HG03280 (cell line): ENCODE measurements around the gene KLF5.
"Not testable (repeated sequence)": the region's sequence is repeated elsewhere in the genome, so short reads cannot be mapped to it uniquely, and the experiment has no call there.

ENCODE experiments used
- ATAC-seq: cut with Tn5 transposase; IDR thresholded peaks from one replicate; pipeline ENCODE4 v1.9.1; 2021; ENCODE audit warnings: mild to moderate bottlenecking, moderate library complexity; ENCODE audit not compliant: unreplicated experiment

KLF5 gene

GRCh38 chr13:73082895-73083294 lies 24.1 kb downstream of the KLF5 start:
- ATAC-seq, result no peak

DNA sequence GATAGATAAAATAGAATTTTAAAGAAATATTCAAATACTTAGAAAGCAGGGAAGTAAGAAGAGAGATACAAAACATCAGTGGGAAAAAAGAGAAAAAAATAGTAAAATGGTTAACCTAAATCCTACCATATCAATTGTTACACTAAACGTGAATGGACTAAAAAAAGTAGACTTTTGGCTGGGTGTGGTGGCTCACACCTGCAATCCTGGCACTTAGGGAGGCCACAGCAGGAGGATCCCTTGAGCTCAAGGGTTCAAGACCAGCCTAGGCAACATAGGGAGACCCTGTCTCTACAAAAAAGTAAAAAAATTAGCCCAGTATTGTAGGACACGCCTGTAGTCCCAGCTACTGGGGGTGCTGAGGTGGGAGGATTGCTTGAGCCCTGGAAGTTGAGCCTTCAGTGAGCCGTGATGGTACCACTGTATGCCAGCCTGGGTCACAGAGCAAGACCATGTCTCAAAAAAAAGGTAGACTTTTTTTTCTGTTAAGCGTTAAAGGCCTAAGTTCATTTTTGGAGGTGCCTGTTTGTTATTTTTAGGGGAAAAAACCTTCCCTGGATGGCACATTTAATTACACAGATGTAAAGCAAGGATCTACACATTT lies 29.6 kb downstream of the KLF5 start:
- ATAC-seq, result no peak

GRCh38 chr13:73089213-73089612 lies 30.4 kb downstream of the KLF5 start:
- ATAC-seq, result no peak

DNA sequence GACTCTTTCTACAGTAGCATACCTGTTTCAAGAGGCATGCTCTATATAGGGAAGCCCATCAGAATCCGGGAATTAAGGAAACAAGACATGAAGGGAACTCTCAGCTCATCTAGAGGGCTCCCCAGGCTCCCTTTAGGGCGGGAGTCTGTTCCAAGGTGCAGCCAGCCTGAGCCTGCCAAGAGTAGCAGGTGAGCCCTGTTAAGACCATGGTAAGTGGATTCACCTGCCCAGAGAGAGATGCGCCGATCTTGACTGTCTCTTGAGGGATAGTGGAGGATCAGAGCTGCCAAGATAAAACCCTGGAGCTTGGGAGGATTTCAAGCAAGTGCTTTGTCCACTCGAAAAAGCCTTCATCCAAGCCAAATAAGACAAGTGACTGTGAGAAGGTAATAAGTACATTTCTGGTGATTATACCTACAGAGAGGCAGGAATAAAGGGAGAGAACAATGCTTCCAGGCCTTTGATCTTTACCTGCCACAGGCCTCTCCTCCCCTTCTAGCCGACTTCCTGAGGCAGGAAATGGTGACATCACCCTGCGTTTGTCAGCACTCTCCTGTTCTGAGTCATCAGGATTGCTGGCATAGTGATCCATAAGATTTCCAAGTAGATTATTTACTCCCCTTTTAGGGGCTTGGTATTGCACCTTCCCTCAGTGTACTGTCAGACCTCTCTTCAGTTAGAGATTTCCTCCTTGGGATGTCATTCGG lies 31.5 kb downstream of the KLF5 start:
- no peak for ATAC-seq

DNA sequence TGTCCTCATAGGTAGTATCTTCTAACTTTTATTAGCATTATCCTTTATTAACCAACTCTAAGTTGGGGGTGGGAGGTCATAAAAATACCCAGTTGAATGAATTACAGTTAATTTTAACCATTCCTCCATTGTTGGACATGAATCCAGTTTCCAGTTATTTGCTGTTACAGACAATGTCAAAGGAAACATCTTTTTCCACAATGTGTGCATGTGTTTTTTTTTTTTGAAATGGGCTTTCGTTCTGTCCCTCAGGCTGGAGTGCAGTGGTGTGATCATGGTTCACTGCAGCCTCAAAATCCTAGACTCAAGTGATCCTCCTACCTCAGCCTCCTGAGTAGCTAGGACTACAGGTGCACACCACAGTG lies 32.0 kb downstream of the KLF5 start:
- ATAC-seq, result no peak

GRCh38 chr13:73092829-73093228 lies 34.0 kb downstream of the KLF5 start:
- no peak for ATAC-seq

- ATAC-seq, result no peak
Observed at GRCh38 chr13:73096173-73096572, 37.4 kb downstream of the KLF5 start.

- ATAC-seq, result no peak
Observed at GRCh38 chr13:73096638-73097037, 37.8 kb downstream of the KLF5 start.

GRCh38 chr13:73100781-73101180 lies 42.0 kb downstream of the KLF5 start:
- not testable (repeated sequence) for ATAC-seq

- ATAC-seq, result no peak
Observed at GRCh38 chr13:73101351-73102007, 42.7 kb downstream of the KLF5 start.

DNA sequence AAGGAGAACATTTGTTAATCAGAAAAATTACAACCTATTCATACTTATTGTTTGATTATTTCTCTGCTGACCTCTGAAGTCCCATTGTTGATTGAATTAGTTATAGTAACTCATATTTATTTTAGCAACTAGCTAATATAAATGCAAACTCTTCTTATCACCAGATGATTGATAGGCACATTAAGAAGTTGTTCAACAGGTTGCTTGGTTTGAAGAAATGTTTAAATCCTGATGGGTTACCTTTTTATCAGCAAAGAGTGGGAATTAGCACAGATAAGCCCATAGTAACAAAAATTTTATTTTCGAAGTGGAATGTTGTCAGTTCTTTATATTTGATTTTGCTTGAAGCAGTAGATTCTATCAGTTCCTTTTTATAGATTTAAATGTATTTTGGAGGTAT lies 44.4 kb downstream of the KLF5 start:
- no peak for ATAC-seq

DNA sequence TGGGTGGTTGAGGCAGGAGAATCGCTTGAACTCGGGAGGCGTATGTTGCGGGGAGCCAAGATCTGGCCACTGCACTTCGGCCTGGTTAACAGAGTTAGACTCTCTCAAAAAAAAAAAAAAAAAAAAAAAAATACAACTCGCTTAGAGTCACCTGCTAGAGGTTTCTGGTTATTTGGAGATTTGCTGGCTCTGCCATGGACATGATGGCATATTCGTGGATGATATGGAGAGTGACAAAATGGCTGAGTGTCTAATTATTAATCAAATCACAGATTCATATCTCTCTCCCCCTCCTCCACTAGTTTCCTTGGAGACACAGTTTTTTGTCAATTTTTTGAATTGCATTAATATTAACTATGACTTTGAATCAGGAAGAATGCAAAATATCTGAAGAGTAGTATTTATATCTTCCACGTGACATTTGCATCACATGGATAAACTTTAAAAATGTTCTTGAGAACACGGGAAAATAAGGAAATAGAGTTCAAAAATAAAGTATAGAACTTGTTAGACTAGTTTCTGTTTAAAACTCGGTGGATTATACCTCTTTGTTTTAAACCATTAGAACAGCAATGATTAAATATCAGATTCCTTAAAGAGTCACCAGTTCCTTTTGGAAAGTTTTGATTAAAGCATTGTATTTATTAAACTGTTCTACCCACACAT lies 47.8 kb downstream of the KLF5 start:
- ATAC-seq, result no peak

GRCh38 chr13:73107481-73107880 lies 48.7 kb downstream of the KLF5 start:
- no peak for ATAC-seq

- ATAC-seq, result no peak
Observed at GRCh38 chr13:73107970-73108369, 49.2 kb downstream of the KLF5 start.

DNA sequence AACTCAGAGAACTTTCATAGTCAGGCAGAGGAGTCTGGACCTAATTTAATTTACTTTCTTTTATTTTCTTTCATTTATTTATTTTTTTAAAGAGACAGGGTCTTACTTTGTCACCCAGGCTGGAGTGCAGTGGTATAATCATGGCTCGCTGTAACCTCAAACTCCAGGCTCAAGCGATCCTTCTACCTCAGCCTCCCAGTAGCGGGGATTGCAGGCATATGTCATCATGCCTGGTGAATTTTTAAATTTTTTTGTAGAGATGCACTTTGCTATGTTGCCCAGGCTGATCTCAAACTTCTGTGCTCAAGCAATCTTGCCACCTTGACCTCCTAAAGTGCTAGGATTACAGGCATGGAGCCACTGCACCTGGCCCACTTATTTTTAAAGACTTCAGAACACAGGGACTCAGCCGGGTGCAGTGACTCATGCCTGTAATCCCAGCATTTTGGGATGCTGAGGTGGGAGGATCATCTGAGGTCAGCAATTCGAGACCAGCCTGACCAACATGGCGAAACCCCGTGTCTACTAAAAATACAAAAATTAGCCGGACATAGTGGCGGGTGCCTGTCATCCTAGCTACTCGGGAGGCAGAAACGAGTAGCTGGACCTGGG lies 50.6 kb downstream of the KLF5 start:
- no peak for ATAC-seq

DNA sequence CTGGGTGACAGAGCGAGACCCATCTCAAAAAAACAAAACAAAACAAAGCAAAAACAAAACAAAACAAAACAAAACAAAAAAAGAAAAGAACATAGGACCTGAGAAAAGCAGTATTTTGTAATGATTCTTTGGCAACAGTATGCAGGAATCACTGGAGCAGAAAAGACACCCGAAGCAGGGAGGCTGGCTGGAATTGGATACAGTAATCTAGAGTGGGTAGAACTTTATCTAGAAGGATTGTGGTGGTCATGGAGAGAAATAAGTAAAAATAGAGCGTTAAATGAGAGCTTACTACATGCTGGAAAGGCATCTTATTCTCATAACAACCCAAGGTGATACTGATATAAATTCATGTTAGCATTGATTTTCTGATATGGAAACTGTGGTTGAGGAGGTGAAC lies 51.2 kb downstream of the KLF5 start:
- no peak for ATAC-seq

DNA sequence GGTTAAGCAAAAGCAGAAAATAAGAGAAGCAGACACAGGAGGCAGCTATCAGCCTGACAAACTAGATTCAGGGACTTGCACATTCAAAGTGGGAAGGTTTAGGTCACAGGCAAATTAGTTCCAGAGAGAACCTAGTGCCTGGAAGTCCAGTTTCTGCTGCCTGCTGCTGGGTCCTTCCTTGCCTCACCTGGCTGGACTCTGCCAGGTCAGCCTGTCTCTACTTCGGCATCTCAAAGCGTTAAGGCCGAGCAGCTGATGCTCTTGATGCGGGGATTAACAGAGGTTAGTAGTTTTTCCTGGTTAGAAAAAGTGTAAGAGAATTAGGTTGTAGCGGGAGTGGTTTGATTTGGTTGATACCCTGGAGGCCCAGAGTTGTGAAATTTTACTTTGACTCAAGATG lies 52.0 kb downstream of the KLF5 start:
- ATAC-seq, result no peak

DNA sequence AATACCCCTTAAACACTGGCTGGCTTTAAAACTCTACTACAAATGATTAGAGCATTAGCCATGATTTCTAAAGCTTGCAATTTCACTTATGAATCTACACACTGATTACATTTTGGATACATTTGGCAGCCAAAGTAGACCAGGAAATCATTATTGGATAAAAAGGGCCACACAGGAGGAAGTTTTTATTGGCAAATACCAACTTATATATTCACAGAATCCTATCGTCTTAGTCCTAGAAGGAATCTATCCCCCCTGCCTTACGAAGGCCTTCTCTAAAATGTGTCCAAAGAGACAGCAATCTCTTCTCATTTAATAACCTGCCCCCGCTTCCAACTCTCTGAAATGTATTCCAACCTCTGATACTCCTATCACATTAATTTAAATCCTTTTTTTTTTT lies 52.5 kb downstream of the KLF5 start:
- no peak for ATAC-seq

GRCh38 chr13:73119612-73120011 lies 60.8 kb downstream of the KLF5 start:
- no peak for ATAC-seq
